Natural killer cell treated with Interleukin-12 subunit alpha and Interleukin-12 subunit beta and Interleukin-15 and Interleukin-18, amount 100 ng/mL, for 72 hours (primary cell): ENCODE data around the gene PUS1. TPM values are rescaled to one million over a fixed set of nuclear protein-coding genes. Genes with fewer than 3 reads are reported as not detected.
A peak's percentile ranks its signal among the peaks of the same experiment; 100 is the strongest.
"Not testable (repeated sequence)": the region's sequence is repeated elsewhere in the genome, so short reads cannot be mapped to it uniquely, and the experiment has no call there.

Source experiments
- ATAC-seq, 2 donors: fragments of 150-1000 bp; cut with Tn5 transposase in 1 of 2; sonication (Bioruptor Pico), chemical (Tn5 transposase) in 1 of 2; 2 replicates each; pipeline ENCODE4 v1.10.0; 2021
- DNase-seq: peaks from one replicate; pipeline ENCODE4 v3.0.0; 2022; ENCODE audit warnings: low spot score
- H3K27ac Mint-ChIP-seq, 2 donors: 1 replicate in 1 of 2; 2 replicates in 1 of 2; pipeline ENCODE4 v1.8.0; 2022; ENCODE audit warnings: mixed read lengths in 2 of 2, mild to moderate bottlenecking in 1 of 2, moderate library complexity in 1 of 2
- H3K27me3 Mint-ChIP-seq, 2 donors: 1 replicate in 1 of 2; 2 replicates in 1 of 2; pipeline ENCODE4 v1.8.0; 2022; ENCODE audit warnings: mixed read lengths in 2 of 2
- H3K36me3 Mint-ChIP-seq: one replicate; pipeline ENCODE4 v1.8.0; 2022; ENCODE audit warnings: mixed read lengths
- H3K4me1 Mint-ChIP-seq, 2 donors: 1 replicate in 1 of 2; 2 replicates in 1 of 2; pipeline ENCODE4 v1.8.0; 2022; ENCODE audit warnings: low read depth in 2 of 2, mixed read lengths in 2 of 2, mild to moderate bottlenecking in 1 of 2
- H3K4me3 Mint-ChIP-seq: one replicate; pipeline ENCODE4 v1.8.0; 2022; ENCODE audit warnings: mixed read lengths
- H3K9me3 Mint-ChIP-seq: 2 replicates; pipeline ENCODE4 v1.8.0; 2022; ENCODE audit warnings: mixed read lengths
- total RNA-seq, 2 donors: library from RNA; stranded (reverse); gene quantifications; one replicate each; pipeline ENCODE4 v1.2.3, GENCODE V29; 2022

The PUS1 gene
- total RNA-seq, 2 donors from 2014 or later: 53.7 to 147 TPM

- not testable (repeated sequence) for H3K9me3 Mint-ChIP-seq, H3K27me3 Mint-ChIP-seq, DNase-seq, H3K4me3 Mint-ChIP-seq, H3K27ac Mint-ChIP-seq
- Mint-ChIP-seq H3K4me1 (peaks cover 49 to 58% of the 10 kb centered on the region in 2 donors), H3K36me3 (peaks cover 12% of the 10 kb centered on the region)
- peak in 1 of 2 donors; percentile 54 for ATAC-seq
These were observed 31.7 kb downstream of the PUS1 start for GRCh38 chr12:131960590-131961325.

DNA sequence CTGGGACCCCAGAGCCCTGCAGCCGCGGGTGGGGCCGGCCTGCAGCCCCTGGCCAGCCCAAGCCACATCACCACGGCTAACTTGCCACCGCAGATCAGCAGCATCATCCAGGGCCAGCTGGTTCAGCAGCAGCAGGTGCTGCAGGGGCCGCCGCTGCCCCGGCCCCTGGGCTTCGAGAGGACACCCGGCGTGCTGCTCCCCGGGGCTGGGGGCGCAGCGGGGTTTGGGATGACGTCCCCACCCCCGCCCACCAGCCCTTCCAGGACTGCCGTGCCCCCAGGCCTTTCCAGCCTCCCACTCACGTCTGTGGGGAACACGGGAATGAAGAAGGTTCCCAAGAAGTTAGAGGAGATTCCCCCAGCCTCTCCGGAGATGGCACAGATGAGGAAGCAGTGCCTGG, 32.3 kb downstream of the PUS1 start:
- Mint-ChIP-seq H3K4me1 (peaks cover 45 to 52% of the 10 kb centered on the region in 2 donors), H3K4me3 (peak overlapping the region; percentile 18), H3K36me3 (peaks cover 12% of the 10 kb centered on the region)
- H3K27me3 Mint-ChIP-seq, H3K9me3 Mint-ChIP-seq, H3K27ac Mint-ChIP-seq, DNase-seq: not testable (repeated sequence)
- ATAC-seq: peak in 1 of 2 donors; percentile 24

- no peaks in the 10 kb centered on the region for H3K9me3 Mint-ChIP-seq
- ATAC-seq: no peak
- H3K4me1 Mint-ChIP-seq: peaks cover 45 to 47% of the 10 kb centered on the region in 2 donors
- H3K27ac Mint-ChIP-seq: no peak overlapping the region
- peaks cover 12% of the 10 kb centered on the region for H3K36me3 Mint-ChIP-seq
- no peaks in the 10 kb centered on the region for H3K27me3 Mint-ChIP-seq
- H3K4me3 Mint-ChIP-seq: peak overlapping the region; percentile 18
- DNase-seq: no peak
These were observed 33.0 kb downstream of the PUS1 start for GRCh38 chr12:131962069-131962468.

DNA sequence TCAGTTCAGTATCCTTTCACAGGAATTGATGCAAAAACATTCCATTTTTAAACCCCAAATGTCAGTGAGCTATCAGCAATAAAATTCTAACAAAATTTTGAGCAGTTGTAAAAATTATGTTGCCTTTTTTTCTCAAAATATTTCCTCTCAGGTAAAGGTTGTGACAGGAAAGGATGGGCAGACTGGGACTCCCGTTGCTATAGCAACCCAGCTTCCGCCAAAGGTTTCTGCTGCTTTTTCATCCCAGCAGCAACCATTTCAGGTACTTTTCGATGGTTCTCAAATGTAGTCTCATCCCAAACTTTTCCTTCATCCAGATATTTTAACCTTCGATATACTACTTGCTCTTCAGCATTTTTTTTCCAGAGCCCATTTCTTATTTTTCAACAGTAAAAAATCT, 34.3 kb downstream of the PUS1 start:
- Mint-ChIP-seq H3K27me3 (no peaks in the 10 kb centered on the region), H3K4me3 (no peak overlapping the region), H3K4me1 (peaks cover 44 to 47% of the 10 kb centered on the region in 2 donors), H3K36me3 (peaks cover 12% of the 10 kb centered on the region), H3K27ac (no peak overlapping the region), H3K9me3 (no peaks in the 10 kb centered on the region)
- DNase-seq (no peak), ATAC-seq (no peak)

- DNase-seq (no peak), ATAC-seq (no peak)
- Mint-ChIP-seq H3K27ac (no peak overlapping the region), H3K9me3 (no peaks in the 10 kb centered on the region), H3K4me3 (no peak overlapping the region), H3K4me1 (peaks cover 39 to 41% of the 10 kb centered on the region in 2 donors), H3K36me3 (peaks cover 12% of the 10 kb centered on the region), H3K27me3 (no peaks in the 10 kb centered on the region)
These were observed 36.0 kb downstream of the PUS1 start for GRCh38 chr12:131965073-131965472.

DNA sequence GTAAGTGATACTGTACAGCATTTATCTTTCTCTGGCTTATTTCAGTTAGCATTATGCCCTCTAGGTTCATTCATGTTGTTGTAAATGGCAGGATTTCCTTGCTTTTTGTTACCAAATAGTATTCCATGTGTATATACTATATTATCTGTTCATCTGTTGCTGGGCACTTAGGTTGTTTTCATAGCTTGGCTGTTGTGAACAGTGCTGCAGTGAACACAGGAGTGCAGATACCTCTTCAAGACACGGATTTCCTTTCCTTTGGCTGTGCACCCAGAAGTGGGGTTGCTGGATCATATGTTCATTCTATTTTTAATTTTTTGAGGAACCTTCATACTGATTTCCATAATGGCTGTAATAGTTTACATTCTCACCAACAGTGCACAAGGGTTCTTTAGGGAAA, 42.1 kb downstream of the PUS1 start:
- Mint-ChIP-seq H3K4me1 (peaks cover 14 to 22% of the 10 kb centered on the region in 2 donors), H3K27me3 (no peaks in the 10 kb centered on the region), H3K27ac (no peak overlapping the region), H3K4me3 (no peak overlapping the region), H3K36me3 (no peaks in the 10 kb centered on the region), H3K9me3 (no peaks in the 10 kb centered on the region)
- ATAC-seq (no peak), DNase-seq (no peak)

GRCh38 chr12:131975228-131975627, 46.2 kb downstream of the PUS1 start:
- ATAC-seq: no peak
- no peak overlapping the region for H3K4me3 Mint-ChIP-seq
- H3K4me1 Mint-ChIP-seq: peaks cover 5 to 13% of the 10 kb centered on the region in 2 donors
- no peaks in the 10 kb centered on the region for H3K9me3 Mint-ChIP-seq
- no peaks in the 10 kb centered on the region for H3K36me3 Mint-ChIP-seq
- DNase-seq: no peak
- H3K27me3 Mint-ChIP-seq: no peaks in the 10 kb centered on the region
- H3K27ac Mint-ChIP-seq: no peak overlapping the region

GRCh38 chr12:131979606-131980005, 50.5 kb downstream of the PUS1 start:
- no peak for ATAC-seq
- Mint-ChIP-seq H3K4me1 (peaks cover 5 to 6% of the 10 kb centered on the region in 2 donors), H3K27ac (no peak overlapping the region), H3K27me3 (no peaks in the 10 kb centered on the region), H3K9me3 (no peaks in the 10 kb centered on the region), H3K4me3 (no peak overlapping the region), H3K36me3 (peaks cover 5% of the 10 kb centered on the region)
- DNase-seq: no peak

DNA sequence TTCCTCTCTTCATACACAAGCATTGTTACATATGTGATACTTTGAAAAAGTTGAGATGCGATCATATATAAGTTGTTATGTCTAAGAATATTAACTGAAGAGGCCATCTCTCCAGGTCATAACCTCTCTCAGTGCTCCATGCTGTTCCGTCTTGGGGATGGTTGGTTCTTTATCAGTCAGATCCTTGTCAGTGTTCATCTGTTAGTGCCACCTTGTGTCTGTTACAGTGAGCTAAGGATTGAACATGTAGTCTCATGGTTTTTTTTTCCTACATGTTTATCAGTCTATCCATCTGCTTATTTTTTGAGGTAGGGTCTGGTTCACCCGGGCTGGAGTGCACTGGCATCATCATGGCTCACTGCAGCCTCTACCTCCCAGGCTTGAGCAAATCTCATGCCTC, 51.2 kb downstream of the PUS1 start:
- Mint-ChIP-seq H3K4me3 (no peak overlapping the region), H3K4me1 (peaks cover 5 to 6% of the 10 kb centered on the region in 2 donors), H3K27me3 (no peaks in the 10 kb centered on the region), H3K27ac (no peak overlapping the region), H3K36me3 (peaks cover 5% of the 10 kb centered on the region), H3K9me3 (no peaks in the 10 kb centered on the region)
- ATAC-seq: no peak
- DNase-seq: no peak

DNA sequence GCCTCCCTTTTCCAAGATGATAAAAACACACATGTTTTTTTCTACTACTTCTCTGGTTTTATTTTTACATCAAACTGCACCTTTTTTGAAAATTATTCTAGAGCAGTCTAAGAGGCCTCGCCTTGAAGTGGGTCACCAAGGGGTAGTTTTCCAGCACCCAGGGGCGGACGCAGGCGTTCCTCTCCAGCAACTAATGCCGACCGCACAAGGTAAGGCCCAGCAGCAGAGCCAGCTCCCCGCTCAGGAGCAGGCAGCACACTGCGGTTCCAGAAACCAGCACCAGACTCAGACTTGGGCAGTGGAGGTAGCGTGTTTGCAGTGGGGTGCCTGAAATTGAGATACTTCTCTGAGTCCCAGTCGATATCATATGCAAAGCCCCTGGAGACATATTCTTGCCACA, 52.3 kb downstream of the PUS1 start:
- Mint-ChIP-seq H3K27me3 (no peaks in the 10 kb centered on the region), H3K27ac (no peak overlapping the region), H3K4me3 (no peak overlapping the region), H3K36me3 (peaks cover 5% of the 10 kb centered on the region), H3K9me3 (no peaks in the 10 kb centered on the region), H3K4me1 (peaks cover 5 to 6% of the 10 kb centered on the region in 2 donors)
- DNase-seq: no peak
- no peak for ATAC-seq

DNA sequence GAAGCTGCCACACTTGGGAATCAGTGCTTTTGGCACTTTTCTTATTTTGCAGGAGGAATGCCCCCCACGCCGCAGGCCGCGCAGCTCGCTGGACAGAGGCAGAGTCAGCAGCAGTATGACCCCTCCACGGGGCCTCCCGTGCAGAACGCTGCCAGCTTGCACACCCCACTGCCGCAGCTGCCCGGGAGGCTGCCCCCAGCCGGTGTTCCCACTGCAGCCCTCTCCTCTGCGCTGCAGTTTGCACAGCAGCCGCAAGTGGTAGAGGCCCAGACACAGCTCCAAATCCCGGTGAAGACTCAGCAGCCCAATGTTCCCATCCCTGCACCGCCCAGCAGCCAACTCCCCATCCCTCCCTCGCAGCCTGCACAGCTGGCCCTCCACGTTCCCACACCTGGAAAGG, 53.0 kb downstream of the PUS1 start:
- H3K9me3 Mint-ChIP-seq: no peaks in the 10 kb centered on the region
- H3K4me1 Mint-ChIP-seq: peaks cover 5 to 6% of the 10 kb centered on the region in 2 donors
- H3K27ac Mint-ChIP-seq: no peak overlapping the region
- DNase-seq (no peak), ATAC-seq (no peak)
- no peaks in the 10 kb centered on the region for H3K27me3 Mint-ChIP-seq
- H3K4me3 Mint-ChIP-seq: no peak overlapping the region
- peaks cover 5% of the 10 kb centered on the region for H3K36me3 Mint-ChIP-seq

GRCh38 chr12:131983026-131983425, 54.0 kb downstream of the PUS1 start:
- Mint-ChIP-seq H3K27me3 (no peaks in the 10 kb centered on the region), H3K9me3 (no peaks in the 10 kb centered on the region), H3K36me3 (peaks cover 9% of the 10 kb centered on the region), H3K27ac (no peak overlapping the region), H3K4me3 (no peak overlapping the region), H3K4me1 (peaks cover 0 to 5% of the 10 kb centered on the region in 2 donors)
- ATAC-seq: no peak
- no peak for DNase-seq

DNA sequence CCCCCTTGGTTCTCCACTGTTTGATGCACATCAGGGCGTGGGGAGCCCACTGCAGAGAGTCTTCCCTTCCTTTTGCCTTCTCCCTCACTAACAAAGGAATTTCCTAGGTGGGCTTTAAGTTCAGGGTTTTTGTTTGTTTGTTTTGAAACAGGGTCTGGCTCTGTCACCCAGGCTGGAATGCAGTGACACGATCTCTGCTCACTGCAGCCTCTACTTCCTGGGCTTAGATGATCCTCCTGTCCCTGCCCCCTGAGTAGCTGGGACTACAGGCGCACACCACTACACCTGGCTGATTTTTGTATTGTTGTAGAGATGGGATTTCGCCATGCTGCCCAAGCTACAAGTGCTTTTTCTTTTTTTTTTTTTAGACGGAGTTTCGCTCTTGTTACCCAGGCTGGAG, 54.5 kb downstream of the PUS1 start:
- H3K27me3 Mint-ChIP-seq: no peaks in the 10 kb centered on the region
- DNase-seq (no peak), ATAC-seq (no peak)
- H3K27ac Mint-ChIP-seq: no peak overlapping the region
- H3K4me3 Mint-ChIP-seq: no peak overlapping the region
- no peaks in the 10 kb centered on the region for H3K9me3 Mint-ChIP-seq
- peaks cover 10% of the 10 kb centered on the region for H3K36me3 Mint-ChIP-seq
- H3K4me1 Mint-ChIP-seq: peaks cover 0 to 5% of the 10 kb centered on the region in 2 donors

DNA sequence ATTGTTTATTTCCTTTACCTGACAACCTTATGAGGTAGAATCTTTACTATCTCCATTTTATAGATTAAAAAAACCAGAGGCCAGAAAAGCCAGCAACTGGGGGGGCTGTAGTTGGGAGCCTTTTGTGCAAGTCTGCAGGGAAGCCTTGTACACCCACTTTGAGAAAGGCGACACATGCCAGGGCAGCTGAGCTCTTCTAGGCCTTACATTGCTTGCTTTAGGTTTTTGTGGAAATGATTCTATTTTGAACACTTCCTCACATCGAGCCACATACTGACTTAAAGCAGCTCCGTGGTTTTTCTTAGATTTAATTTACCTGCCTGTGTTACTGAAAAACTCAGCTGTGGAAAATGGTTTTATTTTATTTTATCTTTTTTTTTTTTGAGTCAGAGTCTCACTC, 55.3 kb downstream of the PUS1 start:
- Mint-ChIP-seq H3K4me3 (no peak overlapping the region), H3K27me3 (no peaks in the 10 kb centered on the region), H3K9me3 (no peaks in the 10 kb centered on the region), H3K27ac (no peak overlapping the region), H3K4me1 (peaks cover 0 to 7% of the 10 kb centered on the region in 2 donors), H3K36me3 (peaks cover 13% of the 10 kb centered on the region)
- DNase-seq: no peak
- ATAC-seq: no peak

- H3K9me3 Mint-ChIP-seq, H3K4me3 Mint-ChIP-seq, H3K4me1 Mint-ChIP-seq, H3K27me3 Mint-ChIP-seq, ATAC-seq, H3K27ac Mint-ChIP-seq, DNase-seq: not testable (repeated sequence)
- H3K36me3 Mint-ChIP-seq: peaks cover 24% of the 10 kb centered on the region
These were observed 56.4 kb downstream of the PUS1 start for GRCh38 chr12:131985510-131985875.
